Stimulated activated CD8-positive, alpha-beta memory T cell treated with anti-CD3 and anti-CD28 coated beads, Interleukin-12 subunit alpha, Interleukin-12 subunit beta, amount 100 ng/mL, for 24 hours (primary cell): Measurements from ENCODE around the gene GARRE1.
"Not testable (repeated sequence)": the region's sequence is repeated elsewhere in the genome, so short reads cannot be mapped to it uniquely, and the experiment has no call there.

ENCODE experiments used
- DNase-seq: peaks from one replicate; pipeline ENCODE4 v3.0.0-alpha.2; 2020; ENCODE audit errors: extremely low read depth

GARRE1 gene

DNA sequence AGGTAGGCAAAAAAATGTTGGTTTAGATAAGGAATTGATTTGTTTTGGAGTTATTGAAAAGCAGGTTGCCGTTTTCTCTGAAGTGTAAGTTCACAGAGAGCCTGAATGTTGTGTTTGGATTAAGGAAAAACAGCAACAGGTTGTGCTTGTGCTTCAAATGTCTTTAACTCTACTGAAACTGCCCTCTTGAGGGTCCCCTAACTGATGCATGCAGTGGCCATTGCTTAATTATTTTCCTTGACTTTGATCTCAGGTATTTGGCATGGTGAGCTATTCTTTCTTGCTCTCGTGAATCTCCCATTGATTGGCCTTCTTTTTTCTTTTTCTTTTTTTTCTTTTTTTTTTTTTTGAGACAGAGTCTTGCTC, 3.2 kb downstream of the GARRE1 start:
- no peak for DNase-seq

DNA sequence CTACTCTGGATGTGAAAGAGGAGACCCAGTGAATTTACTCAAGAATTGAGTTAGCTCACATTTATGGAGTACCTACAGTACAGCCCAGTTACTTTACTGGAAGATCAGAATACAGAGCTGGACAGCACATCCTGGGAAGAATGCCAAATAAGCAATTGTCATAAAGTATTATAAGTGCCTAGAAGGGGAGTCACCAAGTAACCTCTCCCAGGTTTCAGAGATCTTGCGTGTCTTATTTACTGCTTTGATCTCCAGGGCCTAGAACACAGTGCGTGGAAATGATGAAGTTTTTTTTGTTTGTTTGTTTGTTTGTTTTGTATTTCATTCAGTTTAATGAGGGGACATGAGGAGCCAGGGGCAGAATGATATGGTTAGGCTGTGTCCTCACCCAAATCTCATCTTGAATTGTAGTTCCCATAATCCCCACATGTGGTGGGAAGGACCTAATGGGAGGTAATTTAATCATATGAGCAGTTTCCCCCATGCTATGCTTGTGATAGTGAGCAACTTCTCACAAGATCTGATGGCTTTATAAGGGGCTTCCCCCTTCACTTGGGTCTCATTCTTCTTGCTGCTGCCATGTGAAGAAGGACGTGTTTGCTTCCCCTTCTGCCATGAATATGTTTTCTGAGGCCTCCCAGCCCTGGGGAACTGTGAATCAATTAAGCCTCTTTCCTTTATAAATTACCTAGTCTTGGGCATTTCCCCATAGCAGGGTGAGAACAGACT, 5.2 kb downstream of the GARRE1 start:
- no peak for DNase-seq

DNA sequence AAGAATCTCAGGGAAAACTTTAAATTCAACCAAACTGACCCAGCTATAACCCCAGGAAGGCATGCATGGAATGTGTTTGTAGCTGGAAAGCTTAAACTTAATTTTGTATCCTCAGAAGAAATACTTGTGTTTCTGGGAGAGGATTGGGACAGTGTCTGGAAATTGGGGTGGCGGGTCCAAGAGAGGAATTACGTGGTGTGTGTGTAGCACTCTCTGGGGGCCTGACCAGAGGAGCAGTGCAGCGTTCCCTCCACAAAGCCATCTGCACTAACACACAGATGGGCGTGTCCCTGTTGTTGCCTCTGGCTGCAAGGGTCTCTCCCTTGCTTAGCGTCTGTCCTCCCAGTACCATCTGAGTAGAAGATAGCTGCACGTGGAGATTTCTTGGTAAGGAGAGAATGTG, 6.4 kb downstream of the GARRE1 start:
- DNase-seq, result no peak

DNA sequence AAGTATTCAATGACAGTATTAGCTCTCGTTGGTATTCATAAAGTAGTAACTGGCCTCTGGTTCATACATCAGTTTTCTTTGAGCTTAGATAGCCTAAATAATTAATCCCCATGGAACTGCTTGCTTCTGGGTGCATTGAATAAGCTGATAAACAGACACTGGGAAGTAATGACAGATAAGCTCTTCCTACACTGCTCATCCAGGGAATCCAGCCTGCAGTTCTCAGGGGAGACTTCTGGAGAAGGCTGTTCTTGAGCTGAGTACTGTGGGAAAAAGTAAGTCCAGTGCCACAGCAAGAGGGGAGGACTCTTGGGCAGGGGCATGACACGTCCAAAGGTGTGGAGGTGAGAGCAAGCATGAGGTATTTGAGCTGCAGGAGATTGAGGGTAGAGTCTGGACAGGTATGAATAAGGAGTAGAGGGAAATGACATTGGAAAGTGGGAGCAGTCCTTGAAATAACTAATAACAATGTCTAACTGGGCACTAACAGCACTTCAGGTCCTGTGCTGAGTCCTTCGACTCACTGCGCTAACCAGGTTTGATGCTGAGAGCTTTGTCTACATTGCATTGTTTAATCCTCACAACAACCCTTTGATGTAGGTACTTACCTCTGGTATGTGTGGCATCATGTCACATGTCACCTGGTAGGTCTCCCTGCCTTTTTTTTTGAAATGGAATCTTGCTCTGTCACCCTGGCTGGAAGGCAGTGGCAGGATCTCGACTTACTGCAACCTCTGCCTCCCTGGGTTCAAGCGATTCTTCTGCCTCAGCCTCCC, 7.2 kb downstream of the GARRE1 start:
- DNase-seq, result no peak

DNA sequence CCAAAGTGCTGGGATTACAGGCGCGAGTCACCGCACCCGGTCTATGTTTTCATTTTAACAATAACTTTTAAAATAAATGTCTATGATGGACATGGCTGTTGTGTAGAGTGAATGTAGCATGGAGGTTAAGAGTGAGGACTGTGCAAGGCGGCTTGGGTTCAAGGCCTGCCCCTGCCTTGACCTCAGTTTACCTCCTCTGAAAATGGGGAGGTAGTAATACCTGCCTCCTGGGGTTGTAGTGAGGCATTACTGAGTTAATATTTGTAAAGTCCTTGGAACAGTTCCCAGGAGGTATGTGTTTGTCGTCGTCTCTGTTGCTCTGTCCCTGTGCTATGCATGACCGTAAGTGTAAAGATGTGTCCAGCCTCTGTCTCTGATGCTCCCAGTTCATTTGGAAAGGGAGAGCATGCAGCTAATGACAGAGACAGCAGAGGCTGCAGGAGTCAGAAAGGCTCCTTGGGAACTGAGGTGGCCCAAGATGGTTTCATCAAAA, 9.4 kb downstream of the GARRE1 start:
- no peak for DNase-seq

DNA sequence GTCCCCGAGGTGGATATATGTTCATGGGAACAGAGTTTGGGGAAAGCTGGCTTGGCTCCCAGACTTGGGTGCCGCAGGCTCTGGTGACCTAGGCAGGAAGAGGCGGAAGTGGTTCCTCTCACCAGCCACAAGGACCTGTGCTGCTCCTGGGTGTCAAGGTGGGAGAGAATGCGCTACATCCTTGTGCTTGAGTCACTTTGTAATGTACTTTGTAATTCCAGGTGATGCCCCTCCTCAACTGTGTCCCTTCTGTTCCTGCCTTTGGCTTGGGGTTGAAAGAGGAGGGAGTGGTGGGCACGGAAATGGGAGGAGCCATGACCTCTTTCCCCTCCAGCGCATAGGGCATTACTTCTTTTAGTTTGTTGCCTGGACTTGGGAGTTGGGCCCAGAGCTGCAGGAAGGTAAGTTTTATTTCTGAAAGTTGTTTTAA, 10.9 kb downstream of the GARRE1 start:
- DNase-seq, result no peak

DNA sequence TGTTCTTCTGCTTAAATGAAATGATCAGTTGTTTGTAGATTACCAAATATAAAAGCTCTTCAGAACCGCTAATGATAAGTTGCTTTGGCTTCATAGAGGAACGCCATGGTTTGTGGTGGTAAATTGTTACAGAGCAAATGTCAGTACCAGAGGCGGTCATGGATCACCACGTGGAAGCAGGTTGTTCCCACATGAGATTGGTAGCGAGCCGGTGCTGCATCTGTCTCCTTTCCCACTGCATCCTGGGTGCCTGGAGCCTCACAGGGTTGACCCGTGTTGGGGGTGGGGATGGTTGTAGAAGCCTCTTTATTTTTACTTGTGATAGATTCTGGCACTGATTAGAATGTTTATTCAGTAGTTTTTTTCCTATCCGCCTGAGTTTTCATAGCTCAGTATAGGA, 14.7 kb downstream of the GARRE1 start:
- no peak for DNase-seq

DNA sequence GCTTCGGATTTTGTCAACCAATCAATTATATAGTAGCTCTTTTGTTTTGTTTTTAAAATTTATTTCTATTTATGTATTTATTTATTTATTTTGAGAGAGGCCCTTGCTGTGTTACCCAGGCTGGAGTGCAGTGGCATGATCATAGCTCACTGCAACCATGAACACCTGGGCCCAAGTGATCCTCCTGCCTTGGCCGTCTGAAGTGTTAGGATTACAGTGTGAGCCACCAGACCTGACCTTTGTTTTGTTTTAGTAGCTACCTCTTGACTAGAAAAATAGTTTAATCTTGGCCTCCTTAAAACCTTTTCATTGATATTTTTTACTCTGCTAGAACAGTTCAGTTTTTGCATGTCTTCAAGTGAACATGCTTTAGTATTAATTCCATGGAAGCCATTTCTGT, 15.1 kb downstream of the GARRE1 start:
- DNase-seq, result no peak

DNA sequence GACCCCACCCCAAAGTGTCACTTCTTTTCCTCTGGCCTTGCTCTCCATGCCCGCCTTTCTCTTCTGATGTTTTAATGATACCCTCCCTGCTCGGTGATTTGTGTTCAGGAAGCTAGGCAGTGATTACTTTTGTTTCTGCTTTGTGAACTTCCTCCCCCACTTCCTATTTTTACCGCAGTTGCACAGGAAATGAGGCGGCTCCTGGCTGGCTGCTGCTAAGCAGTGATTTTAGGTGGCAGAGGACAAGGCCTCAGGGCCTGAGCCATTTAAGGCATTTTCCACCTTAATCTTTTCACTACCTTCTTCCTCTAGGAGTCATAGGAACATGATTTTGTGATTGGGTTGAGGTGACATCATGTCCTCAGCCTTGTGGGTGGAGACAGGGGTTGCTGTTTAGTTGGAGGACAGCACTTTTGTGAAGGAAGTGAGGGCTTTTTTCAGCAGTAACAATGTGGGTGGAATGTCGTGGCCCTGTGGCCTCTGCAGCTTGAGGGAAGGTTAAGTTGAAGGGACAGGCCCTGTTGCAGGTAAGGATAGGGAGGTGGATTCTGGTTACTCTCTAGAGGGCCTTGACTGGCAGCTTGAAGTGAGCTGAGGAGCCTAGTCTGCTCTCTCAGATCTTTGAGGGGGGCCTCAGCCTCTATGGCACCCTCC, 15.7 kb downstream of the GARRE1 start:
- no peak for DNase-seq

DNA sequence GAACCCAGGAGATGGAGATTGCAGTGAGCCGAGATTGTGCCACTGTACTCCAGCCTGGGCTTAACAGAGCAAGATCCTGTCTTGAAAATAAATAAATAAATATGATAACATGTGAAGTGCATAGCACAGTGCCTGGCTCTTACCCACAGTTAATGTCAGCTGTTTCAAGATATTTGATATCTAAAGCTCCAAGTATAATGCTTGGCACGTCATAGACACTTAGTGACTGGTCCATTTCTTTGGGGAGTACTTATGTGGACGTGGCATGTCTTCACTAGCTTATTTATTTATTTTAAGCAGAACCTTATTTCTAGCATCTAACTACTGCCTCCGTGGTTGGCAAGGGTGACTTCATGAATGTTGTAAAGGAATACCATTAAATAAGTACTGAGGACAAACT, 18.8 kb downstream of the GARRE1 start:
- no peak for DNase-seq

DNA sequence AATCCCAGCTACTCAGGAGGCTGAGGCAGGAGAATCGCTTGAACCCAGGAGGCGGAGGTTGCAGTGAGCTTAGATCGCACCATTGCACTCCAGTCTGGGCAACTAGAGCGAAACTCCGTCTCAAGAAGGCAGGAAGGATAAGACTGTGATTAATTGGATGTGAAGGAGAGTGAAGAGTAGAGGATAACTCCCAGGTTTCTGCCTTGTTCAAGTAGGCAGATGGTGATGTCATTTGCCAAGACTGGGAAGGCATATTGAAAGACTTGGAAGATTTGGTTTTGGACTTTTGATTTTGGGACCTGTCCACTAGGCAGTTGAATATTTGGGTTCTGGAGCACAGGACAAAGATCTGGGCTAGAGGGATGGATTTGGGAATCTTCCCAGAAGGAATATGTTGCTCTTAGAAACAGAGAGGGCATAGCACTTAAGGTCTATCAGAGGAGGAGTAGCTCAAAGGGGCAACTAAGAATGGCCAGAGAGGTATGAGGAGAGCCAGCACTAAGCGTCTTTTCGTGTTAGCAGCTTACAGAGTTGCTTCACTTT, 20.0 kb downstream of the GARRE1 start:
- no peak for DNase-seq

DNA sequence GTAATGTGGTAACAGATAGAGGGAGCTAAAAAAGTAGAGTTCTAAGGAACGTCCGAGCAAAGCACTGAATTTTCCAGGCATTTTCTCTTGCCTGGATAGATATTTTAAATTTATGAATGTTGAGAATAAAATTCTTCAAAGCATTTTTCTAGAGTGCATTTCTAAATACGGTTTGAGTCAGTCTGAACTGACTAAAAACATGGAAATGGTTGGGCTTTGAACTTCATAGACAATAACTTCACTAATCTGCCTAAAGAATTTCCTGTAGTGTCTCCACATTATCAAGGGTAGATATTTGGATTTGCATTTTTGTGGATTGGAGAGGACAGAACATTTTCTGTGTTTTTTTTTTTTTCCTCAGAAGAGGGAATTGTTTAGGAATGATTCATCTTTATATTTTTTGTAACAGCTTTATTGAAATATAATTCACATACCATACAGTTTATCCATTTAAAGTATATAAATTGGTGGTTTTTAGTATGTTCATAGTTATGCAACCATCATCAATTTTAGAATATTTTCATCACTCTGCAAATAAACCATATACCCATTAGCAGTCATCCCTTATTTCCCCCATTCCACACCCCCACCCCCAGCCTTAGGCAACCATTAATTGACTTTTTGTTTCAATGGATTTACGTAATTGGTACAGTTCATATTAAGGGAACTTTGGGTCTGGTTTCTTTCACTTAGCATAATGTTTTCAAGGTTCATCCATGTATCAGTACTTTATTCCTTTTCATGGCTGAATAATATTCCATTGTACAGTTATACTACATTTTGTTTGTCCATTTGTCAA, 20.7 kb downstream of the GARRE1 start:
- no peak for DNase-seq

DNA sequence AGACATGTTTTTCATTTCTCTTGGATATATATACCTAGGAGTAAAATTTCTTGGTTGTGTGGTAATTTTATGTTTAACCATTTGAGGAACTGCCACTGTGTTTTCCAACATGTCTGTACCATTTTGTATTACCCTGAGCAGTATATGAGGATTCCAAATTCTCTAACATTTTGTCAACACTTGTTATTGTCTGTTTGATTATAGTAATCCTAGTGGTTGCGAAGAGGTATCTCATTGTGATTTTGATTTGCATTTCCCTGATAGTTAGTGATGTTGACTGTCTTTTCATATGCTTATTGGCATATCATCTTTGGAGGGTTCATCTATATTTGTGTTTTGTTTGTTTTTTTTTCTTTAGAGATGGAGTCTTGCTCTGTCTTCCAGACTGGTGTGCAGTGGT, 21.4 kb downstream of the GARRE1 start:
- DNase-seq, result no peak

DNA sequence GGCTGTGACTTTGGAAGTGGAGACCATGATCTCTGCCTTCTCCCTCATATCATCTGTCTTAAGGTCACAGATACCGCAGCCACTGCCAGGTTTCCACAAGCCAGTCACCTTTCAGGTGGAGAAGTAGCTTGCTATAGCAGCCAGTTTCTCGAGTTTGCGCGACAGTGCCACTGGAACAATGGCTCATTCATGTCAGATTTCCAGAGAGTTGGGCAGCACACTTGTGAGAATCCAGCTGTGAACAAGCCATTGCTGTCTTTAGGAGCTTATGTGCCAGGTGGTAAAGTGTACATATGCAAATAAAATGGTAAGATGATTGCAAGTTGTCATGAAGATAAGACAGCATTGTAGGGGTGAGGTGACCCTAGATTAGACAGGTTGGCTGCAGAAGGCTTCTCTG, 22.3 kb downstream of the GARRE1 start:
- DNase-seq, result no peak

DNA sequence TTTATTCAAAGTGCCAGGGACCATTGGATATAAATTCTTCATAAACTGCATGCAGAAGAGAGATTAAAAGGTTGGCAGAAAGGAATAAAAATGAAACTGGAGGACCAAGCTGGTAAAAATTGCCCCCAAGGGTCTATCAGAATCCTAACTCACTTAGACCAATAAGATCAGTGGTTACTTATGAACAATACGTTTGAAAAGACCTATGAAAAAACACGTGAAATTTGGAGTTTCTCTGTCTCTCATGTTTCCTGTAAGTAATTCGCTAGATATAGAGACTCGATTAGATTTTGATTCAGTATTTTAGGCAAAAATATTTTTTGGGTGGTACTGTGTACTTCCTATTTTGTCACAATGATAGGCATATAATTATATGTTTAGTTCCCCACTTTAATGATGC, 22.9 kb downstream of the GARRE1 start:
- no peak for DNase-seq

DNA sequence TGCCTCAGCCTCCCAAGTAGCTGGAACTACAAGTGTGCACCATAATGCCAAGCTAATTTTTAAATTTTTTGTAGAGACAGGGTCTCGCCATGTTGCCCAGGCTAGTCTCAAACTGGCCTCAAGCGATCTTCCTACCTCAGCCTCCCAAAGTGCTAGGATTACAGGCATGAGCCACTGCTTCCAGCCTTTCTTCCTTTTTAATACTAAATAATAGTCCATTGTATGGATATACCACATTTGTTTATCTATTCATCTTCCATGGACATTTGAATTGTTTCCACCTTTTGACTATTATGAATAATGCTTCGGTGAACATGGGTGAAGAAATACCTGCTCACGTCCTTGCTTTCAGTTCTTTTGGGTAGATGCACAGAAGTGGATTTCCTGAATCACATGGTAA, 24.4 kb downstream of the GARRE1 start:
- DNase-seq, result no peak

DNA sequence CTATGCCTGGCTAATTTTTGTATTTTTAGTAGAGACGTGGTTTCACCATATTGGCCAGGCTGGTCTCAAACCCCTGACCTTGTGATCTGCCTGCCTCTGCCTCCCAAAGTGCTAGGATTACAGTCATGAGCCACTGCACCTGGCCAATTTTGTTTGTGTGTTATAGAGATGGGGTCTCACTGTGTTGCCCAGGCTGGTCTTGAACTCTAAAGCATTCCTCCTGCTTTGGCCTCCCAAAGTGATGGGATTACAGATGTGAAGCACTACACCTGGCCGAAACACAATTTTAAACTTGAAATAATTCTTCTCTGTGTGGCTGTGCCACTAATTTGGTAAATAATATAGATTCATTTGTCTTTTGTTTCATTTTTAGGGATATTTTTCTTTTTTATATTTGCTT, 27.1 kb downstream of the GARRE1 start:
- DNase-seq, result not testable (repeated sequence)

DNA sequence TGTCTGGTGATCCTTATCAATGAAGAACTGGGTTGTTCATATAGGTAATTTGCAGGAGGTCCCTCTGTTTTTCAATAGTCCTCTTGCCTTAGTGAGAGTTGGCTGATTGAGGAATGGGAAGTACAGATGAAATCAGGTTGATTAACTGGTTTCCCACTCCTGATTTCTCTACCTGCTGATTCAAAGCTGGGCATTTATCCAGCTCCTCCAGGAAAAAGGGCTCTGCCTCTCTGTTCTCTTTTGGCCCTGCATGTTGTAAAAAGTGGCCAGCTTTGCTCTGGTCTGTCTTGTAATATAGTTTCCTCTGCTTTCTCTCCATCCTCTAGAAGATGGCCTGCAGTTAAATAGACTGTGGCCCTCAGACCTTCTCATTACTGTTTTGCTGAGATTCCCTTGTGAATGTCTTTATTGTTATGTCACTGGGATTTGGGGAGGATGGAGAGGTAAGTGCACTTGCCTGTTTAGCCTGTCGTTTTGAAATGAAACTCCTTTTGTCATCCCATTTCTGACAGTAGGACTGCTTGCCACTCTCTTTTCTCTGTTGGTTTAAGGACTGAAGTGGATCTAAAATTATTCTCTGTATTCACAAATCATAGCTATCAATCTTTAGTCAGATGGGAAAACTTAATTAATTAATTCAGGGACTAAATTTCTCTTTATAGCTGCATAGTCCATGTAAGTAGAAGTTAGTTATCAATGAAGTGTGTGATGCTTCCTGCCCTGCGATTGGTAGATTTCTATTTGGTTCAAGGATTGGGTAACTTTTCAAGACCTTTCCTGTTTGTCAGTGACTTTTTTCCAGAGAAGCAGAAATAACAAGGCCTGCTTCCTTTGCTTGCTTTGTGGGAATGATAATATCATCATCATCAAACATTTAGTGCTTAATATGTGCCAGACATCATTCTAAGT, 28.5 kb downstream of the GARRE1 start:
- no peak for DNase-seq

DNA sequence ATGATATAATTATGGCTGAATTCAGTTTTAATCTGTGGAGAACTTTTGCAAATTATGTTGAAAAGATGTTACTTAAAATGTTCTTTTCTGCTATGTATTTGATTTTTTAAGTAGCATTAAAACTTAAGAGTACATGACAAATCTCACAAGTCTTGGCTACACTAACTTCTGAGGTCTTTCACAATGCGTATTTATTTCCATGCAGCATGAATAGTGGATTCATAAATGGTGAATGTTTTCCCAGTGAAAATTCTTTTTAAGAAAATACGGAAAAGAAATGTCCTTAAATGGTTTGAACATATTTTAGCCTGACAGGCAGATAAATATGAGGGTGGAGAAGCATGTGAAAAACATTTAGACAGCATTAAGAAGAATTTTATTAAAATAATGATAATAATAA, 30.2 kb downstream of the GARRE1 start:
- no peak for DNase-seq

DNA sequence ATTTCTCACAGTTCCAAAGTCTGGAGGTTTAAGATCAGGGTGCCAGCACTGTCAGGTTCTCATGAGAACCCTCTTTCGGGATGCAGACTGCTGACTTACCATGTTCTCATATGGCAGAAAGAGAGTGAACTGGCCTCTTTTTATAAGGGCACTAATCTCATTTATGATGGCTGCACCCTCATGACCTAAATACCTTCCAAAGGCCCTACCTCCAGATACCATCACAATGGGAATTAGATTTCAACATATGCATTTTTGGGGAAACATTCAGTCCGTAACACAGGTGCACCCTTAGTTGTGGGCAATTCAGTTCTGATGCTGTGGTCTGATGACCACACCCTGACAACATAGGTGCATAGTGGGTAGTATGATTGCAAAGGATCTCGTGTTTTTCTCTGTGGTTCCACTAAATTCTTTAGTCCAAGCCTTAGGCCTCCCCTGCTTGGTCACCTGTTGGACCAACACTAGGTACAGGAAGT, 33.3 kb downstream of the GARRE1 start:
- no peak for DNase-seq

DNA sequence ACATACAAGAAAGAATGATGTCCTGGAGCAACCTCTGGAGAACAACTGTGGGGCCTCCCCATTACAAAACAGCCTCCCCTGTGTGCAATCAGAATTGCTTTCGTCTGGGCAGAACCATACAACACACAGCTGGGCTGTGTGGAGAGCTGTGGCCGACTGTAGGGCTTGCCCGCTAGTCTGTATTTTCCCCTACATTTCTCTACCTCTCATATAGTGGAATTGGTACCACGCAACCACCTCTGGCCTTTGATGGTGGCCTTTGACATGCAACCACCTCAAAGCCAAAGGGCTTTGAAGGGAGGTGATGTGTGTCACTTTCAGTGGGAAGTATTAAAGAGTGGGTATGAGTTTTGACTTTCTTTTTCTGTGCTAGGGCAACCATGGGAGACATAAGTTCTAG, 34.0 kb downstream of the GARRE1 start:
- no peak for DNase-seq
